GM18498 (cell line): ENCODE results near the gene MAML2.

Experiments
- ATAC-seq: cut with Tn5 transposase; IDR thresholded peaks from one replicate; pipeline ENCODE4 v1.9.1; 2021; ENCODE audit warnings: mild to moderate bottlenecking, moderate library complexity; ENCODE audit not compliant: unreplicated experiment

Gene MAML2

DNA sequence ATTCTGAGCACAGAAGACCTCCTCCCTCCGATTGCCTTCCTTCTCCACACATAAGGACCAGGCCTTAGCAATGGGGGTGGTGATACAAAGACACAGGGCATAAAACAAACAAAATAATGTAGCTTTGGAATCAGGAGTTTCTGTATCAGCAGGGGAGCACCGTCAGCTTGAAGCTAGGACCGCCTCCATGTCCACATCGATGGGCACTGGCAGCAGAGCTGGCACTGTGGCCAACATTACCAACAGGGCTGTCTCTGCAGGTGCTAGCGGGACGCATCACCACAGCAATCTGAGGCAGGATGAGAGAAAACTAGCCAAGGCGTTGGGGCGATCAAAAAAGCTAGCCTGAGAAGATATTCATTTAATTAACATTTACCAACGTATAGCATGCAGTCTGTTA is 201.4 kb downstream of the MAML2 start:
- ATAC-seq: no peak

GRCh38 chr11:96139691-96140090 is 203.3 kb downstream of the MAML2 start:
- ATAC-seq: no peak

GRCh38 chr11:96137373-96137772 is 205.6 kb downstream of the MAML2 start:
- no peak for ATAC-seq

DNA sequence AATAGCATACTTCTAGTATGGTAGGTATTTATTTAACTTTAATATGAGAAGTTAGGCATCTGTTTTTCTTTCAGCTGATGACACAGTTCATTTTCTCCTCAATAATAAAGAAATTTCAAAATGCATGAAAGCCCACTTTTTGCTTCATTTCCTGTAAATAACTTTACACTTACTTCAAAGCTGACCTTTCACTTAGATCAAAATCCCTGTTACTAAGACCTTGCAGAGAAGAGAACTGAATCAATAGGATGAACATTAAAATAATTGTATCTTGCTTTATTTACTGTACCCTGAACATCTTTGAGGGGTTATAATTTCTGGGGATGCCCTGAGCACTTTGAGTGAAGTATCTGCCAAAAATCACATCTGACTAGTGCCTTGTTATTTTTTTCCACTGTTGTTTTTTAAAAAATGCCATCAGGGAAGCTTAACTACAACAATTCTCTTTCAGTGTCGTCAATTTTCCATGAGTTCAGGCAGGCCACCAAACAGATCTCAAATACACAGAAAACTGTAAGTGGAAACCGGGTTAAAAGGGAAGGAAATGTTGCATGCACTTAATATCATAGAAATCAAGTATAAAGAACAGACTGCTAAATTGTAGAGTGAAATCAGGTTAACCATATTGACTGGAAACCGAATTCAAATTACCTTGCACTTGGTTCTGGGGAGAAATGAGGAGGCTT is 206.2 kb downstream of the MAML2 start:
- no peak for ATAC-seq

GRCh38 chr11:96134602-96135001 is 208.4 kb downstream of the MAML2 start:
- ATAC-seq: peak; percentile 67

DNA sequence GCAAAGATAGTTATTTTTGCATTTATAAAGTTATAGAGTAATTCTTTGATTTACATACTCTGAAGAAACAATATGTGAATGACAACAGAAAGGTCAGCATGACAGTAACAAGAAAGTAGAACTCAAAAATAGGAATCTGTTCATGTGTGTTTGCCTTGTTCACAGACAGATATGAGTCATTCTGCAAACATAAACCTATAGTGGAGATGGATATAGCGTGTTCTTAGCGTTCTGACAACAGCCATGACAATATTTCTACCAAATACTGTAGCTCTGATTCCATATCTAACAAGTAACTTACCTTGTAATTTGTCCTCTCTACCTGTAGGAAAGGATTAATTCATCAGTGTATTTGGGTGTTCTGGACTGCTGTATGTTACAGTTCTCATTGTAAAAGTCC is 210.6 kb downstream of the MAML2 start:
- no peak for ATAC-seq

GRCh38 chr11:96130061-96130620 is 212.9 kb downstream of the MAML2 start:
- peak; percentile 49 for ATAC-seq

GRCh38 chr11:96127596-96127959 is 215.4 kb downstream of the MAML2 start:
- ATAC-seq: no peak

GRCh38 chr11:96126917-96127595 is 215.9 kb downstream of the MAML2 start:
- no peak for ATAC-seq

DNA sequence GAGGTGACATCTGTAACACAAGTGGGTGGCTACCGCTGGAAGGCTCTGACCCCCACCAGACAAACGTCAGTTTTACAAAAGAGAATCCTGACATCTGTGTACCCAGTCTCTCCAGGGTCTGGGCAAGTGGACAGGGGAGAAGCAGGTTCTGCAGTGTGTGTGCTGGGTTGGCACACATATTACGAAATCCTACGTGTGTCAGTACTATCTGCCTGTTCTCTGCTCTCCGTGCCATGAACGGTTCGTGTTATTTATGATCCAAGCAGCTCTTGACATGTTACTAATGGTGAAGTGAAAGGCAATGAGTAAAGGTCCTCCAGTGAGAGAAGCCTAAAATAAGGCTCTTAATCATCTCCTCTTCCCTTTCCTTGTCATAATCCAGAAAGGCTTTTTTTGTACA is 217.6 kb downstream of the MAML2 start:
- ATAC-seq: no peak

- ATAC-seq: no peak
Measured at GRCh38 chr11:96124155-96124554, 218.8 kb downstream of the MAML2 start.

- no peak for ATAC-seq
Measured at GRCh38 chr11:96123301-96123700, 219.7 kb downstream of the MAML2 start.

DNA sequence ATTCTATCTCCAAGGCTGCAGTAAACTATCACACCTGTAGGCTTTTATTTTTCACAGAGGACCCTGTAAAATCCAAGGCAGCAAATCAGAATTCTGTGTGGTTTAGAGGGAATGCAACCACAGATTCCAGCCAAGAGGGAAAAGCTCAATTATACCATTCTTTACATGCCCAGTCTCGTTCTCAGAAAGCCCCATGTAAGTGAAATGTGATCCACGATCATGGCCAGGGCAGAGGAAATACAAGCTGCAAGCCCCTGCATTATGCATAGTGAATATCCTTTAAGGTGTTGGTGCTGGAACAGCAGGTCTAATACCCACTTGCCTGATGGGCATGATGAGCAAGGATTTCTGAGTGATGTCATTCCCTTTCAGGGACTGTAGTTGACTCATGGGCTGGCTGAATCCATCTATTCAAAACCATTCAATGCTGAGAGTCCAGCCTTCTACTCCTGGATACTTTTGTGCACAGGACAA is 220.4 kb downstream of the MAML2 start:
- ATAC-seq: no peak

DNA sequence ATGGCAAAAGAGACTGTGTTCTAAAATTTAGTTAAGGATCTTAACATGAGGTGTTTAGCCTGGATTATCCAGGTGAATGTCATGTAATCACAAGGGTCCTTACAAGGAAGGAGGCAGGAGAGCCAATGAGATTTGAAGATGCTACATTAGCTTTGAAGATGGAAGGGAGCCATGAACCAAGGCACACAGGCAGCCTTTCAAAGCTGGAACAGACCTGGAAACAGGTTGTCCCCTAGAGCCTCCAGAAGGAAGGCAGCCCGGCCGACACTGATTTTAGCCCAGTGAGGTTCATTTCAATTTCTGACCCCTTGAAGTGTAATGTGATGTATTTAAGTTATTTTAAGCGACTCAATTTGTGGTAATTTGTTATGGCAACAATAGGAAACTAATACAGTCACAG is 223.8 kb downstream of the MAML2 start:
- no peak for ATAC-seq

GRCh38 chr11:96116376-96116775 is 226.6 kb downstream of the MAML2 start:
- ATAC-seq: no peak

GRCh38 chr11:96114178-96115064 is 228.6 kb downstream of the MAML2 start:
- no peak for ATAC-seq

DNA sequence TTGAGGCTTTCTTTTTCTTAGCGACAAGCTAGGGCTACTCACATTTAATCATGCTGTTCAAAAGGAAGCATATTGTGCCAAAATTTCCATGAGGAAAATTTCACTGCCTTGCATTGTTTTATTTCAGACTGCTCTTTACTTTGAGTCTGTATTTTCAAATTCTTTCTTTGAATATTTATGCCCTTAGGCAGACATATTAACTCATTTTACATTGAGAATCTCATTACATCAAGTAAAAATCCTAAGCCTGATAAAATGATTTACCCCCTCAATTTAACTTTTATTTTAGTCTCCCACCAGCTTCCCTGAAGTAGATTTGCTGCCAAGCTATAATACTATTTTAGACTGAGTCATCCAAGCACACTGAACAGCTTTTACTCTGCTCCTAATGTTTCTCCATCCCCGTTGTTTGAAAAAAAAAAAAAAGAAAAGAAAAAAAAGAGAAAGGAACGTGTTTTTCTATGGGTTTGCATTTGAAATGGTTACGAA is 229.8 kb downstream of the MAML2 start:
- no peak for ATAC-seq

GRCh38 chr11:96112192-96113128 is 230.5 kb downstream of the MAML2 start:
- ATAC-seq: peak; percentile 93

DNA sequence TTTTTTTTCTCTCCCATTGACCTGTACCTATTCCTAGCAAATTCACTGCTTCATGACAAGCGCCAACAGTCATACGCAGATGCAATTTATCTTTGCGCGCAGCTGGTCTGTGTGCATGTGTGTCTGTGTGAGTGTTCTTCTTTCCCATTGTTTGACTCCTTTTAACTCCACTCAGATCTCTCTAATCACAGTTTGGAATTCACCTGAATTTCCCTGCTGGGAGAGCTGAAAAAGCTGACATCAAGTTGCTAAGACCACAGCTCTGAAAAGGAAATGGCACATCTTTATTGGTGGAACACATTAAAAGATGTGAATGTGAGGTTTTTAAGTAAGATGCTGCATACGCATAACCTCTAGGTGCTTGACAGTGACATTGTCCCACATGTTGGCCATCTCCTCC is 231.7 kb downstream of the MAML2 start:
- no peak for ATAC-seq

GRCh38 chr11:96110302-96110701 is 232.7 kb downstream of the MAML2 start:
- ATAC-seq: no peak
